H1 (cell line): ENCODE data around the gene GSPT1.

Experiments used
- TF ChIP-seq, protein P1 (sequence below), 3 experiments: IDR thresholded peaks; 1 replicate in 2 of 3; 2 replicates in 1 of 3; pipeline versions ENCODE4 v1.5.1 to v1.6.1; 2011; ENCODE audit warnings: low read length in 3 of 3, mild to moderate bottlenecking in 3 of 3, inconsistent platforms in 2 of 3, low read depth in 1 of 3, moderate library complexity in 1 of 3; ENCODE audit not compliant: insufficient read depth in 1 of 3; ENCODE audit errors: control extremely low read depth in 1 of 3
- TF ChIP-seq, protein P2 (sequence below): IDR thresholded peaks from 2 replicates; pipeline ENCODE4 v1.6.1; 2012; ENCODE audit warnings: inconsistent platforms

DNA sequence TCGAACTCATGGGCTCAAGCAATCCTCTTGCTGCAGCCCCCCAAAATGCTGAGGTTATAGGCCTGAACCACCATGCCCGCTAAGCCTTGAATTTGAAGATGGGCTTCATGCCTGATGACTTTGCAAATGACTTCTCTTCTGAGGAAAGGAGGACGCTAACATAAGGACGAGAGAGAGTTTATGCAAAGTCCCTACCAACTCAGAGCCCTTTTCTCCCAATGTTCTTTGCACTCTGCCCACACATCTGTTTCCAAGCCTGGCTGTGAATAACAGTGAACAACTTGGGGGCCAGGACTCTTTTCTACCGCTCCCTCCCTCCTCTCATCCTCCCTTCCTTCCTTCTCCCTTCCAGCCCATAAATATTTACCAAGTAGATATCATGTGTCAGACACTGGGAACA is 34.6 kb upstream of the GSPT1 start:
- TF ChIP-seq, protein P1, sequence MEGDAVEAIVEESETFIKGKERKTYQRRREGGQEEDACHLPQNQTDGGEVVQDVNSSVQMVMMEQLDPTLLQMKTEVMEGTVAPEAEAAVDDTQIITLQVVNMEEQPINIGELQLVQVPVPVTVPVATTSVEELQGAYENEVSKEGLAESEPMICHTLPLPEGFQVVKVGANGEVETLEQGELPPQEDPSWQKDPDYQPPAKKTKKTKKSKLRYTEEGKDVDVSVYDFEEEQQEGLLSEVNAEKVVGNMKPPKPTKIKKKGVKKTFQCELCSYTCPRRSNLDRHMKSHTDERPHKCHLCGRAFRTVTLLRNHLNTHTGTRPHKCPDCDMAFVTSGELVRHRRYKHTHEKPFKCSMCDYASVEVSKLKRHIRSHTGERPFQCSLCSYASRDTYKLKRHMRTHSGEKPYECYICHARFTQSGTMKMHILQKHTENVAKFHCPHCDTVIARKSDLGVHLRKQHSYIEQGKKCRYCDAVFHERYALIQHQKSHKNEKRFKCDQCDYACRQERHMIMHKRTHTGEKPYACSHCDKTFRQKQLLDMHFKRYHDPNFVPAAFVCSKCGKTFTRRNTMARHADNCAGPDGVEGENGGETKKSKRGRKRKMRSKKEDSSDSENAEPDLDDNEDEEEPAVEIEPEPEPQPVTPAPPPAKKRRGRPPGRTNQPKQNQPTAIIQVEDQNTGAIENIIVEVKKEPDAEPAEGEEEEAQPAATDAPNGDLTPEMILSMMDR (IDR thresholded peaks at IDR 0.05; ENCODE audit: control extremely low read depth in 1 of 3, insufficient read depth in 1 of 3, low read depth in 1 of 3, low read length in 3 of 3) = no peak
- TF ChIP-seq, protein P2, sequence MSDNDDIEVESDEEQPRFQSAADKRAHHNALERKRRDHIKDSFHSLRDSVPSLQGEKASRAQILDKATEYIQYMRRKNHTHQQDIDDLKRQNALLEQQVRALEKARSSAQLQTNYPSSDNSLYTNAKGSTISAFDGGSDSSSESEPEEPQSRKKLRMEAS = no peak
